Epithelial cell of proximal tubule (primary cell): Measurements from ENCODE around the gene EPN3. TPM values are rescaled to one million over a fixed set of nuclear protein-coding genes. Genes with fewer than 3 reads are reported as not detected.

ENCODE experiments used
- DNase-seq: peaks from one replicate; pipeline ENCODE4 v3.0.0-alpha.2; 2011; ENCODE audit warnings: low read depth
- H3K4me3 ChIP-seq: 2 replicates; pipeline ENCODE4 v1.5.1; 2011; ENCODE audit warnings: low read depth, mild to moderate bottlenecking, low read length
- CTCF ChIP-seq: conservative IDR thresholded peaks from 2 replicates; pipeline ENCODE4 v1.5.1; 2012; ENCODE audit warnings: low read depth, mild to moderate bottlenecking, low read length
- total RNA-seq: library from RNA; depleted of rRNA; stranded (reverse); fragments of >200 nt; gene quantifications from 2 replicates; pipeline ENCODE4 v1.2.3, GENCODE V29; 2015

EPN3 gene
- total RNA-seq, 1 donor from 2014 or later = 2.8 TPM

- no peak overlapping the region for H3K4me3 ChIP-seq
- no peak for TF ChIP-seq CTCF
- DNase-seq = no peak
Measured at GRCh38 chr17:50572541-50572940, 40.0 kb downstream of the EPN3 start.

- no peak for TF ChIP-seq CTCF
- no peak for DNase-seq
- H3K4me3 ChIP-seq = no peak overlapping the region
Measured at GRCh38 chr17:50573866-50574611, 41.5 kb downstream of the EPN3 start.

GRCh38 chr17:50575581-50576210 lies 43.2 kb downstream of the EPN3 start:
- no peak for DNase-seq
- no peak for TF ChIP-seq CTCF
- no peak overlapping the region for H3K4me3 ChIP-seq

DNA sequence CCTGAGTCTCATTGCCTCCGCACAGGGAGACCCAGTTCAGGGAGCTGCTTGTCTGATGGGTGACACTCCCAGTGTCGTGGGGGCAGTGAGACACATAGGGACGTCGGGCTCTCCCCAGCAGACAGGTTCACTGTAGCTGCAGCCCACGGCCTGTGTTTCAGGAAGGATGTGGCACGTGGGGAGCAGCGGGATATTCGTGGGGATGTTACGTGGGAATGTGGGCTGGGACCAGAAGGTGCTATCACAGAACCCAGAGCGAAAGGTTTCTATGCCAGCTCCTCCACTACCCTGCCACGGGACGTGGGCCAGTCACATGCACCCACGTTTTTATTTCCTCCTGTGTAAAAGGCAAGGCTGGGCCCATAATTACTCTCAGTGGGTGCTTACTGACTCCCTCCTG lies 44.3 kb downstream of the EPN3 start:
- no peak for TF ChIP-seq CTCF
- no peak for DNase-seq
- H3K4me3 ChIP-seq = no peak overlapping the region

- no peak overlapping the region for H3K4me3 ChIP-seq
- no peak for DNase-seq
- TF ChIP-seq CTCF = no peak
Measured at GRCh38 chr17:50577451-50577954, 45.0 kb downstream of the EPN3 start.

DNA sequence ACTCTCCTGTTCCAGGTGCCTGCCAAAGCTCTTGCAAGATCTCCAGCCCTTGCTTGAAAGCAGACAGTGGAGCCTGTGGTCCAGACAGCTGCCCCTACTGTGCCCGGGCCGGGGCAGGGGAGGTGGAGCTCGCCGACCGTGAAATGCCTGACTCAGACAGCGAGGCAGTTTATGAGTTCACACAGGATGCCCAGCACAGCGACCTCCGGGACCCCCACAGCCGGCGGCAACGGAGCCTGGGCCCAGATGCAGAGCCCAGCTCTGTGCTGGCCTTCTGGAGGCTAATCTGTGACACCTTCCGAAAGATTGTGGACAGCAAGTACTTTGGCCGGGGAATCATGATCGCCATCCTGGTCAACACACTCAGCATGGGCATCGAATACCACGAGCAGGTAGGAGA lies 45.6 kb downstream of the EPN3 start:
- no peak overlapping the region for H3K4me3 ChIP-seq
- DNase-seq = no peak
- no peak for TF ChIP-seq CTCF
